SK-N-MC (cell line): ENCODE data around the gene FGF3.

Experiments used
- EZH2 ChIP-seq: fragments of 200-600 bp; sonication (generic); IDR thresholded peaks from one replicate; pipeline ENCODE4 v1.6.1; 2017; ENCODE audit warnings: antibody characterized with exemption
- POLR2AphosphoS5 ChIP-seq: IDR thresholded peaks from 2 replicates; pipeline ENCODE4 v1.6.1; 2012; ENCODE audit warnings: mild to moderate bottlenecking, low read depth, low read length, borderline replicate concordance

- TF ChIP-seq EZH2 (no peak), POLR2AphosphoS5 (no peak)
Measured at GRCh38 chr11:69861901-69862300, 42.7 kb upstream of the FGF3 start.
